Measurements from ENCODE around the gene CDK18.

The CDK18 gene

DNA sequence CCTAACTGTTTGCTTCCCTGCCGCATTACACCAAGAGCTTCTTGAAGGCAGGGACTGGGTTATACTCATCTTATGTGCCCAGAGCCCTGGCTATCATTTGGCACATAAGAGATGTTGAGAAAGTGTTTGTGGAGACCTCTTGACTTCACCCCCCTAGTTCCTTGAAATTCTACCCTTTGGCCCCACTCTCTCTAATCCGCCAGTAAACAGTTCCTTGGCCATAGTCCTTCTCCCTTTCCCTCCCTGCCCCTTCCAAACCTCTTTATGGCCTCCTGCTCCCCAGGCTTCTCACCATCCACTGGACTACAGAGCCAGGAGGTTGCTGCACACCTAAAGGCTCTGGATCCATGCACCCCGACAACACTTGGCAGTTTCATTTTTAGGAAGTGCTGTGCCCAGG lies 1.5 kb upstream of the CDK18 start:
- no peak for DNase-seq (ENCODE audit: low read depth in 2 of 2, low spot score in 1 of 2)

- DNase-seq (ENCODE audit: low read depth in 2 of 2, low spot score in 1 of 2), result no peak
These were observed 734 bp downstream of the CDK18 start for GRCh38 chr1:205505076-205505729.

GRCh38 chr1:205505791-205506190 lies 1.3 kb downstream of the CDK18 start:
- no peak for DNase-seq (ENCODE audit: low read depth in 2 of 2, low spot score in 1 of 2)

GRCh38 chr1:205506409-205507200 lies 2.1 kb downstream of the CDK18 start:
- DNase-seq (ENCODE audit: low read depth in 2 of 2, low spot score in 1 of 2), result no peak

GRCh38 chr1:205508227-205508714 lies 3.8 kb downstream of the CDK18 start:
- no peak for DNase-seq (ENCODE audit: low read depth in 2 of 2, low spot score in 1 of 2)

GRCh38 chr1:205510308-205510950 lies 6.0 kb downstream of the CDK18 start:
- DNase-seq (ENCODE audit: low read depth in 2 of 2, low spot score in 1 of 2), result no peak

DNA sequence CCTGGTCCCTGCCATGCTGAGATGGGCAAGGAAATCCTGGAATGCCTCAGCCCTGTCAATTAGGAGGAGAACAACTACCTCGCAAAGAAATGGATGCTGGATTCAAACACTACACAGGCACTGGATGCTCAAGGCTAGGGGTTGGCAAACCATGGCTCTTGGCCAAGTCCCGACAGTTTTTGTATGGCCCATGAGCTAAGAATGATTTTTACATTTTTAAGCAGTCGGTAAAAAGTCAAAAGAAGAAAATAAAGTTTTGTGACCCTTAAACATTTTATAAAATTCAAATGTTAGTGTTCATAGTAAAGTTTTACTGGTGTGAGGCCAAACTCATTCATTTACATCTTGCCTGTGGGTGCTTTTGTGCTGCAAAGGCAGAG lies 6.5 kb downstream of the CDK18 start:
- DNase-seq (ENCODE audit: low read depth in 2 of 2, low spot score in 1 of 2), result no peak

DNA sequence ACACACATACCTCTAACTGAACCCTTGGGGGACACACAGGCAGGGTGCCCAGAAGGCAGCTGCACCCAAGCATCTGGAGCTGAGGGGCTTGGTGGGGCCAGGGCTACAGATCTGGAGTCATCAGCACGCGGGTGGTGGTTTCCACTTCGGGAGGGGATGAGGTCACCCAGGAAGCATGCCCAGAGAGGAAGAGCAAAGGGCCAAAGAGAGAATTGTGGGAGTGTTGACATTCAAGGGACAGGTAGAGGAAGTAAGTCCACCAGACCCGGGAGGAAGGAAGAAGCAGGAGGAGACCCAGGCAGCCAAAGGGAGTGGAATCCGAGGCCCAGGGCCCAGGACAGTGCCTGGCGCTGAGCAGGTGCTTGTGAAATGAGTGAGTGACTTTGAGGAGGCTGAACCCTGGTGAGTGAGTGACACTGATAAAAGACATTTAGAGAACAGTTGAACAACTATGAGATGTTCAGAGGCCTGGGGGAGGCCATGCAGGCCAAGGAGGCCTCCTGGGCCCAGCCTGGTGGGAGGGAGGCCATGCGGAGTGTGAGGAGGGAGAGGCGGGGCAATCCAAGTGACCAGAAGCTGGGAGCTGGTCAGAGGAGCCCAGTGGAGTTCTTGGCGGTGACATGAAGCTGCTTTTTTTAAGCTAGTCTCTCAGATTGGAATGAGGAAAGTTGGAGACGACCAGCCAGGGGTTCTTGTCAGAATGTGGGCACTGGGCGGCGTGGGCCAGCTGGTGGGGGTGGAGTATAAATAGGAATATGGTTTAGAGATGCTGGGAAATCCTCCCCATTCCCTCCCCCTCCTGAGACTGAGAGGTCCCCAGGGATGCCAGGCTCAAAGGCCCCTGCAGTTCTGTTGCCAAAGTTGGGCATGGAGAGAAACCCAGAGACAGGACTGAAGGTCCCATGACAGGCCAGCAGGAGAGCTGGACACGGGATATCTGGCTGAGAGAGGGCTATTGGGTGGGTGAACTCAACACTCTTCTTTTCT lies 7.9 kb downstream of the CDK18 start:
- no peak for DNase-seq (ENCODE audit: low read depth in 2 of 2, low spot score in 1 of 2)

DNA sequence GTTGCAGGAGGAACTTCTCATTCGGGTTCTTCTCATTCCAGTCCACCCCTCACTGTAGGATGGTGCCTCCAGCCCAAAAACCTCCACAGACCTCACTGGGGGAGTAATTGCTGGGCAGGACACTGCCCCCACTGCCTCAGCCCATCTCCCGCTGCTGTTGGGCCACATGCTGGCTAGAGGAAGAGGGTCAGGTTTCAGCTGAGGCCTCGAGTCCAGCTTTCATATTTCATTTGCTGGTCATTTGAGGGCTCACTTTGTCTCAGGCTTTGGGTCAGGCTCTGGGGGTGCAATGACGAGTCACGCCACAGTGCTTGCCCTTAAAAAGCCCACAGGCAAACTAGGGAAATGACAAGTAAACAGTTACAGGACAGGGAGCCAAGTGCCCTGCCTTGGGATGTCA lies 9.3 kb downstream of the CDK18 start:
- DNase-seq (ENCODE audit: low read depth in 2 of 2, low spot score in 1 of 2), result no peak

DNA sequence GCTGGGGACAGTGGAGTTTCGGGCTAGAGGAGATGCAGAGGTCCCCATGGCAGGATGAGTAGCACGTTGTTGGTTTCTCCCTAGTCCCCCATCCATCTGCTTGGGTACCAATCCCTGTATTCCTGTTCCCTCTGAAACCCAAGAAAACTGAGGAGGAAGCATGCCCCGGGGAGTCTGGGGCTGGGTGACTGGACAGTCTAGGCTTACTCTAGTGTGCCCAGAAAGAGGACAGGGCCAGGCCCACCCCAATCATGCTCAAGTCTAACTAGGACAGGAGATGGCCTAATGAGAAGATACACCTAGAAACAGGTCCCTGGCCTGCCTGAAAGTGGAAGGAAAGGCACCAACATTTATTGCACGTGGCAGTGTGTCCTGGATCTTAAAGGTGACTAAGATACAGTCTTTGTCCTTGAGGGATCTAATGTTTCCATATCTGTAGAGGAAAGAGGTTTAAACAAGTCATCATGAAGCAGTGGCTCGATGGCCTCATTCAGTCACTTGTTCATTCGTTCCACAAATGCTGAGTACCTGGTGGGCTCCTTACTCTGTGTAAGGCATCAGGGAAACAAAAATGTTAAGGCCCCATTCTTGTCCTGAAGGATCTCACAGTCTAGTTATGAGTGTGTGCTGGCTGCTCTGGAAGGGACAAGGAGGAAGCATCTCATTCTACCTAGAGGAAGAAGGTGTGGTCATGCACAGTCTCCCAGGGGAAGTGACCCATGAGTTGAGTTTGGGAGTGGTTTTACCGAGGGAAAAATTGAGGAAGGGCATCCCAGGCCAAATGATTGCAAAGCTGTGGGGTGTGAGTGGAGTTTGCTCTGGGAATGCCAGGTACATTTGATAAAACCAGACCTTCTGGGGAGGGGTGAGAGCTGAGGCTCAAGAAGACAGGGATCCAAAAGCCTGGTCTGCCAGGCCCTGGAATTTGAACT lies 10.0 kb downstream of the CDK18 start:
- no peak for DNase-seq (ENCODE audit: low read depth in 2 of 2, low spot score in 1 of 2)

GRCh38 chr1:205515781-205516253 lies 11.3 kb downstream of the CDK18 start:
- no peak for DNase-seq (ENCODE audit: low read depth in 2 of 2, low spot score in 1 of 2)

DNA sequence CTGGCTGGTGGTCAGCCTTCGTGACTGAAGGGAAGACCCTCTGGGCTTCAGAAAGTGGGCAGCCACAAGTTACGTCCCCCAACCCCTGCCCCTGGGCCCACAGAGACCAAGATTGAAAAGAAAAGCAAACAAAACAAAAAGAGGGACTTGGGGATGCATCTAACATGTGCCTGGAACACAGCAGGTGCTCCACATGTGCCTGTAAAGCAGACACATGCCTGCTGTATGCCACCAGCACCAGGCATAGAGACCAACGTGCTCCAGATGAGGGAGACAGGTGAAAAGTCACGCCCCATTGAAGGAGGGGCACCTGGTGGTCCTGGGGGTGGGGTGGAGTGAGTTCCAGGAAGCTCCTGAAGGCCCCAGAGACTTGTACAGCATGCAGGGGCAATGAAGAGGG lies 11.9 kb downstream of the CDK18 start:
- no peak for DNase-seq (ENCODE audit: low read depth in 2 of 2, low spot score in 1 of 2)

GRCh38 chr1:205517288-205517687 lies 12.8 kb downstream of the CDK18 start:
- no peak for DNase-seq (ENCODE audit: low read depth in 2 of 2, low spot score in 1 of 2)

GRCh38 chr1:205517763-205518162 lies 13.3 kb downstream of the CDK18 start:
- DNase-seq (ENCODE audit: low read depth in 2 of 2, low spot score in 1 of 2), result no peak

DNA sequence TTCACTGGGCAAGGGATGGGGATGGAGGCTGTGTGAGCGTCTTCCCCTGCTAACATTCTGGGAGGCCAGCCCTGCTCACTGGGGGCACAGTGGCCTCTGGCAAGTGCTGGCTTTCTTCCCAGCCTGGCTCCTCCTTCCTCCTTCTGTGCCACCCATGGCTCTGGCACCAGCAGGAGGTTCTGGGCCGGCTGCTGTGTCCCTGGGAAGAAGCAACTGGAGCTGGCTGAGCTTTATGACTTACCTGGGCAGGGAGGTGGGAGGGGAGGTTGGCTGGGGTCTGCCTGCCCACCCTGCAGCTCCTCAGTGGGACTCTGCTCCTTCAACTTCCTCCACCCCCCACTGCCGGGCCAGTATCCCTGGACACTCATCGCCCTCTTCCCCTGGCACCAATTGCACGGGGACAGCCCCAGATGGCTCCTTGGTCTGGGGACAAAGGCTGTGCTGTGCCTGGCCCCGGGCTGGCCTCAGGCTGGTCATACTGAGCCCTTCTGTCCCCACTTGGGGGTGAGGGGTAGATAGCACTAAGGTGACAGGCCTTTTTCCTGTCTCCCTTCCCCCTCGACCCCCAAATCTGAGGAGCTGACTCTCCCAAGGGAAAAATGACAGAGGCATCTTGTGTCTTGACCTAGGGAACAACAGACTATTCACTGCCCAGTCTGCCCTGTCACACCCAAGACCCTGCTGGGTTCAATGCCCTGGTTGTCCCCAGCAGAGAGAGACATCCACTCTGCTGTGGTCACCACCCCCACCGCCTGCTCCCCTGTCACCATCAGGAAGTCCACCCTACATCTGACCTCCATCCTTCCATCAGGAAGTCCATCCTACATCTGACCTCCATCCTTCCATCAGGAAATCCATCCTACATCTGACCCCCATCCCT lies 14.4 kb downstream of the CDK18 start:
- DNase-seq (ENCODE audit: low read depth in 2 of 2, low spot score in 1 of 2), result no peak

GRCh38 chr1:205519541-205520131 lies 15.2 kb downstream of the CDK18 start:
- DNase-seq (ENCODE audit: low read depth in 2 of 2, low spot score in 1 of 2), result no peak

DNA sequence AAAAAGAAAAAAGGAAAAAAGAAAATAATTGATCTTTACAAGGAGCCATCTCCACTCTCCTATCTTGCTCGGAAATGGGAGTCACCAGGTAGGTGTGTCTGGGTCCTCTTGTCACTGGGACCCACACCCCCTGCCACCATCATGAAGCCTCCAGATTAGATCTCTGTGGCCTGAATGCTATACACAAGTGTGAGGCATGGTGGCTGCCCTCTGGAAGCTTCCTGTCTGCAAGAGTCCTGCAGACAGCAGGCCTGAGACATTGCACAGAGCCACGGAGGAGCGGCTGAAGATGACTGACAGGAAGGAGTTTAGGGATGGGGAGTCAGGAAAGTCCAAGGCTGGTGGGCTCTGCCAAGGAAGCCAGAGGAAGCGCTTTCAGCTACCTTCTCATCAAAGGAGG lies 16.2 kb downstream of the CDK18 start:
- DNase-seq (ENCODE audit: low read depth in 2 of 2, low spot score in 1 of 2), result no peak

- no peak for DNase-seq (ENCODE audit: low read depth in 2 of 2, low spot score in 1 of 2)
These were observed 17.2 kb downstream of the CDK18 start for GRCh38 chr1:205521686-205522085.
